CD4-positive, alpha-beta T cell treated with Interleukin-17A for 1 hour (primary cell): ENCODE measurements around the gene PAOX.

Experiments used
- DNase-seq: peaks from one replicate; pipeline ENCODE4 v3.0.0-alpha.2; 2020

The PAOX gene

GRCh38 chr10:133388236-133388972 lies 9.3 kb downstream of the PAOX start:
- DNase-seq = no peak

- DNase-seq = peak; percentile 54
Observed at GRCh38 chr10:133388973-133389818, 10.1 kb downstream of the PAOX start.

DNA sequence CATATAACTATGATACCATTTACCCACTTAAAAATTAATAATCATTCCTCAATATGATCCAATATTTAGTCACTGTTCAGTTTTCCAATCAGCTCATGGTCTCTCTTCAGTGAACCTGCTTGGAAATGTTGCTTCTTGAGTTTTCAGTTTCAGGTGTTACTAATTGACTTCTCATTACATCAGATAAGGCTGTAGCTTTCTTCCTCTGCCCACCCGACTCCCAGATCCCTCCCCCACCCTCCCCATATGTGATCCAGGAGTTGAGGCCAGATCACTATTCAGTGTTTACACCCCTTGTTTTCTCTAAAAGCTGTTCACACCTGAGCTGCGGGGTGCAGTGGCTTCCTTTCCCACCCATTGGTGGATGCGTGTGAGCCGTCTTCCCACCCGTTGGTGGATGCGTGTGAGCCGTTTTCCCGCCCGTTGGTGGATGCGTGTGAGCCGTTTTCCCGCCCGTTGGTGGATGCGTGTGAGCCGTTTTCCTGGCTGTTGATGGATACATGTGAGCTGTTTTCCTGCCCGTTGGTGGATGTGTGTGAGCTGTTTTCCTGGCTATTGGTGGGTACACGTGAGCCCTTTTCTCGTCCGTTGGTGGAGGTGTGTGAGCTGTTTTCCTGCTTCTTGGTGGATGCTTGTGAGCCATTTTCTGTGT lies 11.7 kb downstream of the PAOX start:
- DNase-seq = no peak

- DNase-seq = no peak
Observed at GRCh38 chr10:133391249-133391635, 12.2 kb downstream of the PAOX start.

DNA sequence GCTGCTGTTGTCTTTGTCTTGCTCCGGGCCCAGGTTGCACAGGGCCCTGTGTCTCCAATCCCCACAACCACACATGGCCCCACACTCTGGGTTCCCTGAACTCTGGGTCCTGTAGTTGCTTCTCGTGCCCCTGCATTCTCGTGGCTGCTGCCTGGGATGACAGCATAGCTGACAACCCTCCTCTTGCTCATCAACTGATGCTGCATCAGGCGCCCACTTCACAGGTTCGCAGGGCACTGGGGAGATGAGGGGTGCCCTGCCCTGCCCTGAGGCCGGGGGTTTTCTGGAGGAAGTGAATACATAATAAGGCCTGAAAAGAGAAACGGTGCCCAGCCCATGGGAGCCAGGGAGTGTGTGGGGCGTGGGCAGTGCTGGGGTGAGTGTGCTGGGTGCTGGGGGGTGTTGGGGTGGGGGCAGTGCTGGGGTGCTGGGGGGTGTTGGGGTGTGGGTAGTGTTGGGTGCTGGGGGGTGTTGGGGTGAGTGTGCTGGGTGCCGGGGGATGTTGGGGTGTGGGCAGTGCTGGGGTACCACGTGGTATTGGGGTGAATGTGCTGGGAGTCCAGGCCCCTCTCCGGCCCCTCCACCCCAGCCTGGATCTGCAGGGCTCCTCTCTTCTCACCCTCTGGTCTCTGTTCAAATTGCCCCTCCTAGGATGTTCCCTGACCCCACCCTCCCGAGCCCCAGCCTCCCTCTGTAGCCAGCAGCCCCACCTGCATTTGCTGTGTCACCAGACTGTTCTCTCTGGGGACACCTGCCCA lies 12.9 kb downstream of the PAOX start:
- no peak for DNase-seq

DNA sequence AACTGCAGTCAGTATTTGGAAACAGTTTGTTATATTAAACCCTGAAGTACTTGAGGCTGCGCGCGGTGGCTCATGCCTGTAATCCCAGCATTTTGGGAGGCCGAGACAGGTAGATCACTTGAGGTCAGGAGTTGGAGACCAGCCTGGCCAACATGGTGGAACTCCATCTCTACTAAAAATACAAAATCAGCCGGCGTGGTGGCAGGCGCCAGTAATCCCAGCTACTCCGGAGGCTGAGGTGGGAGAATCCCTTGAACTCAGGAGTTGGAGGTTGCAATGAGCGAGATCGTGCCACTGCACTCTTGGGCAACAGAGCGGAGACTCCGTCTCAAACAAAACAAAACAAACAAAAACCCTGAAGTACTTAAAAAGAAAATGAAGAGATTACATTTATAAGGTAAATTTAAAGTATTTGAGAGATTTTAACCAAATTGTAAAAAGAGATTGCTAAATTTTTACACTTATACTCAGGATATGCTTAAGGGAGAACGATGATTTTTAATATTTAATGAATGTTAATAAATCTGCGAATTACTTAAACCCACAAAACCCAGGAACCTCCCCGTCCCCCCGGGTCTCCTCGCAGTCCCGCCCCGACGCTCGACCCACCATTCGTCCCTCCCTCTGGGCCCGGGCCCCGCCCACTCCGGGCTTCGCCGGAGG lies 14.5 kb downstream of the PAOX start:
- DNase-seq = no peak

- peak; percentile 93 for DNase-seq
Observed at GRCh38 chr10:133394064-133394663, 15.1 kb downstream of the PAOX start, which contains the start of gene MTG1. TSS of gene MTG1 (plus strand) at chr10:133394157. CDS start at chr10:133394221, 64 bp downstream.

- DNase-seq = no peak
Observed at GRCh38 chr10:133394801-133395221, 15.7 kb downstream of the PAOX start.

- DNase-seq = no peak
Observed at GRCh38 chr10:133396035-133396624, 17.1 kb downstream of the PAOX start.

DNA sequence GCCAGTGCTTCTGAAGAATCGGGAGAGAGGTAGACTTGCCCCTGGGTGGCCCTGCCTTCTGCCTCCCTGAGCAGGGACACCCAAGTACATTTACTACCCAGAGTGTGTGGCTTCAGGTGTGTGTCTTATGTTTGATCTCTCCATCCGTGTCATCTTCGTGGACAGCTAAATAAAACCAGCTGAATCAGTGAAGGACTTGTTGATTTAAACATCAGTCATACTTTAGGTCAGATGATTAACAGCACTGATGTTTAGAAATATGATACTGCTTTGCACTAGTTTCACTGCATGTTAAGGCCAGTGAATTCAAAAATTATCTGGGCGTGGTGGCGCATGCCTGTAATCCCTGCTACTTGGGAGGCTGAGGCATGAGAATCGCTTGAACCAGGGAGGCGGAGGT lies 18.9 kb downstream of the PAOX start:
- no peak for DNase-seq

- DNase-seq = no peak
Observed at GRCh38 chr10:133399123-133399601, 20.1 kb downstream of the PAOX start.

DNA sequence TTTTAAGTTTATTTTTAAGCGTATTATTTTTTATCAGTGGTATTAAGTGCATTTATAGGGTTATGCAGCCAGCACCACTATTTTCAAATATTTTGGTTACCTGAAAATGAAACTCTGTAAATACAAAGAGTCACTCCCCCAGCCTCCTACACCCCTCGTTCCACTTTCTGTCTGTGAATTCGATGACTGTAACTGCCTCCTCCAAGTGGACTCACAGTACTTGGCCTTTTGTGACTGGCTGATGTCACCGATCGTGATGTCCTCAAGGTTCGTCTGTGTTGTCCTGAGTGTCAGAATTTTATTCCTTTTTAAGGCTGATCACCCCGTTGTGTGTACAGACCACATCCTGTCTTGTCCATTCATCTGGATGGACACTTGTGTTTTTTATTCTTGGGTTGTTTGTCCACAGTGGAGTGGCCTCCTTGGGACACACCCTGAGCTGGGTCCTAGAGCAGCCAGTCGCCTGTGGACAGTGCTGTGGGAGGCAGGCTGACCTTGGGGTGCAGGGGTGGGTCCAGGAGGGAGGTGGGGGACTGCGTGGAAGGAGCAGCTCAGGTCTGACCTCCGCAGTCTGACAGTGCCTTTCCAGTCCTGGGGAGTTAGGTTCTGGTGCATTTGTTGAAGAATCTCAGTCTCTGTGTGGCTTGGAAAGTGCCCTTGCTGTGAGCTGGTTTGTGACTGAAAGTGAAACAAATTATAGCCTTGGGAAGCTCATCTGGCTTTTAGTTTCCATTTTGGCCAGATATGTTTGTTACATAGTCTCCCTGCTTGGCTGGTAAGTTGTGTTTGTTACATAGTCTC lies 21.8 kb downstream of the PAOX start:
- DNase-seq = no peak

DNA sequence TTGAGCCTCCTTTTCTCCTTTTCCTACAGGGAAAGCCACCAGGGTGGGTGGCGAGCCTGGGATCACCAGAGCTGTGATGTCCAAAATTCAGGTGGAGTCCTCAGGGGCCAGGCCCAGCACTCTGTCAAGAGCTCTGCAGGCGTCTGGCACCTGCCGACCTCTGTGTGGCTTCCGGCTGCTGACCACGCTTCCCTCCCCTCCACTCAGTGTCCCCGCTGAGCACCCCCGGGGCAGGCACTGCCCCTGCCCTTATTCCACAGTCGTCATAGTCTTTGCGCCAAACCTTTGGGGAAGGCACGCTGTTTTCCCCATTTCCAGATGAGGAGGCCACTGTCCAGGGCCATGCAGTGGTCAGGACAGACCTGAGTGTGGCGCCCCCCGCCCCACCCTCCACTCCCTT lies 22.4 kb downstream of the PAOX start:
- no peak for DNase-seq

- DNase-seq = no peak
Observed at GRCh38 chr10:133401981-133402725, 23.1 kb downstream of the PAOX start.

- no peak for DNase-seq
Observed at GRCh38 chr10:133403359-133403758, 24.3 kb downstream of the PAOX start.

DNA sequence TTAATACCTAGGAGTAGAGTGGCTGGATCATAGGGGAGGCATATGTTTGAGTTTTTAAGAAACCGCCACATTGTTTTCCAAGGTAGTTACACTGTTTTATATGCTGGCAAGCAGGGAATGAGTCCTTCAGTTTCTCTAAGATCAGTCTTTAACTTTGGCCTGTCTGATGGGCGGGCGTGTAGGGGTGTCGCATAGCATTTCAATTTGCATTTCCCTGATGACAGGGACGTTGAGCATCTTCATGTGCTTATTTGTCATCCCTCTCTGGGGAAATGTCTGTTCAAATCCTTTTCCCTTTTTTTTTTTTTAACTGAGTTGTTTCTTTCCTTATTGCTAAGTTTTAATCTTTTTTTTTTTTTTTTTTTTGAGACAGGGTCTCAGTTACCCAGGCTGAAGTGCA lies 24.7 kb downstream of the PAOX start:
- no peak for DNase-seq

DNA sequence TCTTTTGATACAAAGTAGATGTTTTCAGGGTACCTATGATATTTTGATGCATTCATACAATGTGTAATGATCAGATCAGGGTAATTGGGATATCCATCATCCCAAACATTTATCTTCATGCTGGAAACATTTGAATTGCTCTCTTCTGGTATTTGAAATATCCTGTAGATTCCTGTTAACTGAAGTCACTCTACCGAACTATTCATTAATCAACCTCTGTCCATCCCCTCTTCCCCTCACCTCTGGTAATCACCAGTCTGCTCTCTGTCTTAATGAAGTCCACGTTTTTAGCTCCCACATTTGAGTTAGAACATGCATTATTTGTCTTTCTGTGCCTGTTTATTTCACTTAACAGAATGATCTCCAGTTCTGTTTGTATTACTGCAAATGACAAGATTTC lies 26.2 kb downstream of the PAOX start:
- no peak for DNase-seq

DNA sequence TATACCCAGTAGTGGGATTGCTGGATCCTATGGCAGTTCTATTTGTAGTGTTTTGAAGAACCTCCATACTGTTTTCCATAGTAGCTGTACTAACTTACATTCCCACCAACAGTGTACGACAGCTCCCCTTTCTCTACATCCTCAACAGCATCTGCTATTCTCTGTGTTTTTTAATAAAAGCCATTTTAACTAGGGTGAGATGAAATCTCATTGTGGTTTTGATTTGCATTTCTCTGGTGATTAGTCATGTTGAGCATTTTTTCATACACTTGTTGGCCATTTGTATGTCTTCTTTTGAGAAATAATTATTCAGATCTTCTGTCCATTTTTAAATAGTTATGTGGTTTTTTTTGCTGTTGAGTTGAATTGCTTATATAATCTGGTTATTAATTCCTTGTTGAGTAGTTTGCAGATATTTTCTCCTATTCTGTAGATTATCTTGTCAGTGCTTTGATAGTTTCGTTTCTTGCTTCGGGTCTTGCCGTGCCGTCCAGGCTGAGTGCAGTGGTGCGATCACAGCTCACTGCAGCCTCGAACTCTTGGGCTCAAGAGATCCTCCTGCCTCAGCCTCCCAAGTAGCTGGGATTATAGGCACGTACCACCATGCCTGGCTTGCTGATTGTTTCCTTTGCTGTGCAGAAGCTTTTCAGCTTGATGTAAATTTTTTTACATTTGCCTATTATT lies 26.9 kb downstream of the PAOX start:
- DNase-seq = no peak
